B cell (primary cell): Measurements from ENCODE around the gene OR2A12. TPM values are rescaled to one million over a fixed set of nuclear protein-coding genes. Genes with fewer than 3 reads are reported as not detected.

Experiments
- ATAC-seq: fragments of 200-7000 bp; cut with Tn5 transposase; one replicate; pipeline ENCODE4 v1.10.0; 2021; ENCODE audit warnings: low read depth, mild to moderate bottlenecking, moderate number of reproducible peaks, moderate library complexity
- CTCF ChIA-PET: fragments of 350-600 bp; sonication (Branson Sonifier 250); formaldehyde crosslinking; loops from one replicate; lab custom pipeline; 2021; ENCODE audit warnings: antibody characterized with exemption, inconsistent platforms; lab: Charles Lee
- POLR2A ChIA-PET: fragments of 350-600 bp; sonication (Branson Sonifier 250); formaldehyde crosslinking; loops from one replicate; lab custom pipeline; 2021; ENCODE audit warnings: antibody characterized with exemption; lab: Charles Lee
- DNase-seq: peaks from one replicate; pipeline ENCODE4 v3.0.0; 2013
- H2AFZ ChIP-seq: 2 replicates; pipeline ENCODE4 v1.6.1; 2012; ENCODE audit warnings: mild to moderate bottlenecking, low read depth, low read length; ENCODE audit not compliant: insufficient read depth, poor library complexity, severe bottlenecking
- H3K27ac ChIP-seq, 2 donors: 1 replicate in 1 of 2; 2 replicates in 1 of 2; pipeline ENCODE4 v1.5.1; 2012 to 2013; ENCODE audit warnings: low read length in 2 of 2, mild to moderate bottlenecking in 2 of 2, moderate library complexity in 1 of 2
- H3K27me3 ChIP-seq, 4 experiments: fragments of 200-600 bp in 1 of 4; sonication (generic) in 1 of 4; replicated peaks in 1 of 4; 1 replicate in 2 of 4; 2 replicates in 2 of 4; pipeline versions ENCODE4 v1.6.1 to v1.7.0; 2013 to 2016; ENCODE audit warnings: low read length in 3 of 4, mild to moderate bottlenecking in 2 of 4, mixed read lengths in 1 of 4, moderate library complexity in 1 of 4; ENCODE audit not compliant: insufficient read depth in 4 of 4, control insufficient read depth in 3 of 4; ENCODE audit errors: control extremely low read depth in 1 of 4
- H3K36me3 ChIP-seq, 2 experiments: replicated peaks in 1 of 2; 1 replicate in 1 of 2; 2 replicates in 1 of 2; pipeline versions ENCODE4 v1.6.1 to v1.7.1; 2013; ENCODE audit warnings: low read length in 1 of 2; ENCODE audit not compliant: insufficient read depth in 2 of 2, control insufficient read depth in 1 of 2; ENCODE audit errors: control extremely low read depth in 1 of 2, extremely low read depth in 1 of 2
- H3K4me1 ChIP-seq, 2 donors: fragments of 200-600 bp in 1 of 2; sonication (generic) in 1 of 2; 1 replicate in 1 of 2; 2 replicates in 1 of 2; pipeline versions ENCODE4 v1.5.1 to v1.6.1; 2013 to 2017; ENCODE audit warnings: low read length in 2 of 2; ENCODE audit not compliant: control insufficient read depth in 2 of 2, insufficient read depth in 2 of 2
- H3K4me2 ChIP-seq: replicated peaks from 2 replicates; pipeline ENCODE3; 2012; ENCODE audit warnings: mild to moderate bottlenecking, low read depth, low read length; ENCODE audit not compliant: poor library complexity, severe bottlenecking
- H3K4me3 ChIP-seq, 5 experiments: fragments of 200-600 bp in 1 of 5; sonication (generic) in 1 of 5; 1 replicate in 3 of 5; 2 replicates in 2 of 5; pipeline versions ENCODE4 v1.5.1 to v1.7.0; 2011 to 2016; ENCODE audit warnings: low read length in 4 of 5, mild to moderate bottlenecking in 4 of 5, low read depth in 2 of 5, control low read depth in 1 of 5, moderate library complexity in 1 of 5; ENCODE audit not compliant: insufficient read depth in 1 of 5; ENCODE audit errors: control extremely low read depth in 1 of 5, extremely low read depth in 1 of 5
- H3K79me2 ChIP-seq: fragments of 200-600 bp; sonication (generic); one replicate; pipeline ENCODE4 v1.6.0; 2016; ENCODE audit warnings: low read length; ENCODE audit not compliant: control insufficient read depth, insufficient read depth
- H3K9ac ChIP-seq: fragments of 200-600 bp; sonication (generic); 2 replicates; pipeline ENCODE4 v1.6.1; 2017; ENCODE audit warnings: mild to moderate bottlenecking, low read length, moderate library complexity
- H3K9me3 ChIP-seq, 3 donors: one replicate each; pipeline versions ENCODE4 v1.6.1 to v1.7.1; 2013; ENCODE audit warnings: low read length in 2 of 3; ENCODE audit not compliant: control insufficient read depth in 2 of 3, insufficient read depth in 1 of 3; ENCODE audit errors: control extremely low read depth in 1 of 3
- H4K20me1 ChIP-seq: 2 replicates; pipeline ENCODE4 v1.6.0; 2012; ENCODE audit warnings: mild to moderate bottlenecking, low read length; ENCODE audit not compliant: insufficient read depth, control insufficient read depth, poor library complexity, severe bottlenecking
- H3K27ac Mint-ChIP-seq: one replicate; pipeline ENCODE4 v1.8.0; 2021; ENCODE audit warnings: mixed read lengths
- H3K27me3 Mint-ChIP-seq: one replicate; pipeline ENCODE4 v1.8.0; 2021; ENCODE audit warnings: mixed read lengths
- H3K4me1 Mint-ChIP-seq: one replicate; pipeline ENCODE4 v1.8.0; 2021; ENCODE audit warnings: mixed read lengths
- H3K4me3 Mint-ChIP-seq: one replicate; pipeline ENCODE4 v1.8.0; 2021; ENCODE audit warnings: mixed read lengths
- H3K9me3 Mint-ChIP-seq: one replicate; pipeline ENCODE4 v1.8.0; 2022; ENCODE audit warnings: mixed read lengths; ENCODE audit not compliant: insufficient read depth
- CTCF ChIP-seq: fragments of 200-600 bp; IDR thresholded peaks from one replicate; pipeline ENCODE4 v1.8.0; 2022; ENCODE audit warnings: antibody characterized with exemption, mild to moderate bottlenecking
- EZH2 ChIP-seq: IDR thresholded peaks from 2 replicates; pipeline ENCODE4 v1.6.1; 2012; ENCODE audit warnings: borderline replicate concordance, low read depth, mild to moderate bottlenecking, moderate library complexity, low read length; ENCODE audit not compliant: insufficient read depth, poor library complexity, severe bottlenecking
- WGBS: methylation state at CpG from one replicate; pipeline ENCODE4 v1.1.5; 2013; ENCODE audit warnings: missing lambda C conversion rate; ENCODE audit not compliant: insufficient coverage; 5-methylcytosine and 5-hydroxymethylcytosine counted together
- intact Hi-C: fragments of 100-400 bp; cut with micrococcal nuclease; formaldehyde crosslinking; loops from one replicate; pipeline ENCODE4 v1.10.0; 2022
- polyA plus RNA-seq: library from polyadenylated mRNA; depleted of rRNA; stranded (reverse); fragments of >200 nt; gene quantifications from 2 replicates; pipeline ENCODE4 v1.2.3, GENCODE V29; 2012
- total RNA-seq, 2 donors: library from RNA; stranded (reverse); fragments of 120-200 nt in 1 of 2; gene quantifications; 1 replicate in 1 of 2; 2 replicates in 1 of 2; pipeline versions ENCODE4 v1.2.3 to v1.2.4, GENCODE V29; 2013 to 2022

The OR2A12 gene
- total and polyA plus RNA-seq, 2 donors (not counting 1 experiment from before 2014, with no cell fraction given), result not detected

GRCh38 chr7:144144426-144144825, 58.3 kb downstream of the OR2A12 start:
- no peaks in the 10 kb centered on the region for H4K20me1 ChIP-seq
- peaks cover 0 to 2% (median 0%) of the 10 kb centered on the region in 4 experiments for H3K27me3 ChIP-seq
- TF ChIP-seq CTCF (no peak), EZH2 (no peak)
- H3K9ac ChIP-seq, result no peak overlapping the region
- H3K4me1 ChIP-seq, result no peaks in the 10 kb centered on the region
- Mint-ChIP-seq H3K4me1 (no peaks in the 10 kb centered on the region), H3K9me3 (peaks cover 11% of the 10 kb centered on the region), H3K4me3 (no peak overlapping the region), H3K27me3 (peaks cover 3% of the 10 kb centered on the region), H3K27ac (no peak overlapping the region)
- DNase-seq (no peak), ATAC-seq (no peak)
- peaks cover 0 to 14% (median 13%) of the 10 kb centered on the region in 3 donors for H3K9me3 ChIP-seq
- H3K4me2 ChIP-seq, result no peak overlapping the region
- H3K36me3 ChIP-seq, result no peaks in the 10 kb centered on the region
- H3K79me2 ChIP-seq, result no peaks in the 10 kb centered on the region
- intact Hi-C loops, result no loop called here
- ChIA-PET CTCF (no interaction called here), POLR2A (no interaction called here)
- H3K4me3 ChIP-seq, result no peak overlapping the region
- no peak overlapping the region for H2AFZ ChIP-seq
- WGBS, result 83% methylated on average over 1 of the region's 3 CpGs
- H3K27ac ChIP-seq, result no peak overlapping the region

DNA sequence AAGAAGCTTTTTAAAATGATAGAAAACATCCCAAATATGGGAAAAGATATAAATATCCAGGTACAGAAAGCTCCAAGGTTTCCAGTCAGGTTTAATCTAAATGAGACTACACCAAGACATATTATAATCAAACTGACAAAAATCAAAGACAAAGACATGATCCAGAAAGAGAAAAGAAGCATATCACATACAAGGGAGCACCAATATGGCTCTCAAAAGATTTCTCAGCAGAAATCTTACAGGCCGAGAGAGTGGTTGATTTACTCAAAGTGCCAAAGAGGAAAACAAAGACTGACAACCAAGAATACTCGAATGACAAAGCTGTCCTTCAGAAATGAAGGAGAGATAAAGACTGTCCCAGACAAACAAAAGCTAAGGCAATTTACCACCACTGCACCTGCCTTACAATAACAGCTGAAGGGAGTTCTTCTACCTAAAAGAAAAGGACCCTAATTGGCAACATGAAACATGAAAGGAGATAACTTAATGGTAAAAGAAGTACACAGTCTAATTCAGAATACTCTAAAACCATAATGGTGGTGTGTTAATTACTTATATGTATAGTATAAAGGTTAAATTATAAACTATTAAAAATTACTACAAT, 62.2 kb downstream of the OR2A12 start:
- no peaks in the 10 kb centered on the region for H3K4me1 ChIP-seq
- ATAC-seq, result no peak
- H3K27me3 ChIP-seq, result peaks cover 0 to 5% (median 0%) of the 10 kb centered on the region in 4 experiments
- H3K79me2 ChIP-seq, result no peaks in the 10 kb centered on the region
- WGBS, result no CpG with 5 or more reads among the region's 2 CpGs
- H3K27ac ChIP-seq, result no peak overlapping the region
- H3K9me3 Mint-ChIP-seq, result peaks cover 17% of the 10 kb centered on the region
- intact Hi-C loops, result no loop called here
- no peak overlapping the region for H3K9ac ChIP-seq
- H3K4me3 Mint-ChIP-seq, result no peak overlapping the region
- H3K4me1 Mint-ChIP-seq, result no peaks in the 10 kb centered on the region
- H3K36me3 ChIP-seq, result no peaks in the 10 kb centered on the region
- CTCF ChIA-PET, result no interaction called here
- H3K4me2 ChIP-seq, result no peak overlapping the region
- H3K27ac Mint-ChIP-seq, result no peak overlapping the region
- H4K20me1 ChIP-seq, result no peaks in the 10 kb centered on the region
- POLR2A ChIA-PET, result no interaction called here
- TF ChIP-seq CTCF, result no peak
- no peak for TF ChIP-seq EZH2
- H3K9me3 ChIP-seq, result peaks cover 5 to 20% (median 13%) of the 10 kb centered on the region in 3 donors
- no peak for DNase-seq
- no peak overlapping the region for H2AFZ ChIP-seq
- H3K27me3 Mint-ChIP-seq, result peaks cover 10% of the 10 kb centered on the region
- H3K4me3 ChIP-seq, result no peak overlapping the region
